Peyer's patch (tissue), 4 donors: ENCODE results near the gene ADIPOR2.

Source experiments
- CTCF ChIP-seq, 6 experiments: fragments of 450-650 bp in 4 of 6; fragments of 200-600 bp in 2 of 6; sonication (generic) in 1 of 6; IDR thresholded peaks; one replicate each; pipeline ENCODE4 v1.5.1; 2017 to 2019; ENCODE audit warnings: antibody characterized with exemption in 6 of 6, mild to moderate bottlenecking in 3 of 6, moderate library complexity in 1 of 6
- POLR2A ChIP-seq, 2 donors: fragments of 450-650 bp; IDR thresholded peaks; one replicate each; pipeline ENCODE4 v1.5.1; 2017; ENCODE audit warnings: antibody characterized with exemption in 2 of 2, mild to moderate bottlenecking in 2 of 2, moderate library complexity in 2 of 2

- TF ChIP-seq CTCF (IDR thresholded peaks at IDR 0.05) (no peak), POLR2A (IDR thresholded peaks at IDR 0.05) (no peak)
These were observed 1.4 kb downstream of the ADIPOR2 start for GRCh38 chr12:1692226-1692625.
